H7 (cell line): ENCODE data around the gene THBS2. TPM values are rescaled to one million over a fixed set of nuclear protein-coding genes. Genes with fewer than 3 reads are reported as not detected.
"Not testable (repeated sequence)": the region's sequence is repeated elsewhere in the genome, so short reads cannot be mapped to it uniquely, and the experiment has no call there.

ENCODE experiments used
- DNase-seq: peaks from one replicate; pipeline ENCODE4 v3.0.0; 2012
- H3K27me3 ChIP-seq: 2 replicates; pipeline ENCODE4 v1.6.0; 2011; ENCODE audit warnings: mild to moderate bottlenecking, low read length; ENCODE audit not compliant: control insufficient read depth, insufficient read depth
- H3K36me3 ChIP-seq: replicated peaks from 2 replicates; pipeline ENCODE4 v1.5.1; 2011; ENCODE audit warnings: low read length; ENCODE audit not compliant: control insufficient read depth, insufficient read depth
- H3K4me3 ChIP-seq: 2 replicates; pipeline ENCODE4 v1.5.1; 2011; ENCODE audit warnings: low read depth, mild to moderate bottlenecking, control low read depth, low read length, moderate library complexity; ENCODE audit not compliant: insufficient read depth
- total RNA-seq: library from RNA; depleted of rRNA; stranded (reverse); fragments of >200 nt; shearing (Covaris generic); gene quantifications from 2 replicates; pipeline ENCODE4 v1.2.3, GENCODE V29; 2014

The THBS2 gene
- total RNA-seq, 1 experiment from 2014 or later, result 13.3 TPM

DNA sequence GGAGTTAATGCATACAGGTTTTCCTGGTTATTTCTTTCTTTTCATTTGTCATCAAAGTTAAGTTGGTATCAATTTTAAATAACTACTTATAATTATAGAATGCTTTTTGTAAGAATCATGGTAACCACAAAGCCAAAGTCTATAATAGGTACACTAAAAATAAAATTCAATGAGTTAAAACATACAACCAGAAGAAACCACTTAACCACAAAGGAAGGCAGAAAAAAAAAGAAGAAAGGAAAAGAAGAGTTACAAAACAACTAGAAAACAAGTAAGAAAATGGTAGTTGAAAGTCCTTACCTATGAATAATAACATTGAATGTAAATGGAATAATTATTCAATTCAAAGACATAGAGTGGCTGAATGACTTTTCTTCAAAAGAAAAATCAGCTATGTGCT is 45.6 kb downstream of the THBS2 start:
- no peaks in the 10 kb centered on the region for H3K27me3 ChIP-seq
- DNase-seq, result no peak
- no peak overlapping the region for H3K4me3 ChIP-seq
- H3K36me3 ChIP-seq, result no peaks in the 10 kb centered on the region

DNA sequence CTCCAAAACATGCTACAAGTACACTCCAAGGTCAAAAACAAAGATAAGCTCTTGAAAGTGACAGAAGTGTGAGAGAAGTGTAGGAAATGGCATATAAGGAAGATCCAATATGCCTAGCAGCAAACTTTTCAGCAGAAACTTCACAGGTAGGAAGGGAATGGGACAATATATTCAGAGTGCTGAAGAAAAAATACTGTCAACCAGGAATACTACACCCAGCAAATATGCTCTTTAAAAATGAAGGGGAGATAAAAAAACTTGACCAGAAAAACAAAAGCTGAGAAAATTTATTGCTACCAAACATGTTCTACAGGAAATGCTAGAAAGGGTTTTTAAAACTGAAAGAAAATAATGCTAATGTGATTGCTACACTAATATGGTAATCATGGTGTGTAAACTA is 46.2 kb downstream of the THBS2 start:
- no peak for DNase-seq
- no peaks in the 10 kb centered on the region for H3K36me3 ChIP-seq
- H3K4me3 ChIP-seq, result no peak overlapping the region
- no peaks in the 10 kb centered on the region for H3K27me3 ChIP-seq

DNA sequence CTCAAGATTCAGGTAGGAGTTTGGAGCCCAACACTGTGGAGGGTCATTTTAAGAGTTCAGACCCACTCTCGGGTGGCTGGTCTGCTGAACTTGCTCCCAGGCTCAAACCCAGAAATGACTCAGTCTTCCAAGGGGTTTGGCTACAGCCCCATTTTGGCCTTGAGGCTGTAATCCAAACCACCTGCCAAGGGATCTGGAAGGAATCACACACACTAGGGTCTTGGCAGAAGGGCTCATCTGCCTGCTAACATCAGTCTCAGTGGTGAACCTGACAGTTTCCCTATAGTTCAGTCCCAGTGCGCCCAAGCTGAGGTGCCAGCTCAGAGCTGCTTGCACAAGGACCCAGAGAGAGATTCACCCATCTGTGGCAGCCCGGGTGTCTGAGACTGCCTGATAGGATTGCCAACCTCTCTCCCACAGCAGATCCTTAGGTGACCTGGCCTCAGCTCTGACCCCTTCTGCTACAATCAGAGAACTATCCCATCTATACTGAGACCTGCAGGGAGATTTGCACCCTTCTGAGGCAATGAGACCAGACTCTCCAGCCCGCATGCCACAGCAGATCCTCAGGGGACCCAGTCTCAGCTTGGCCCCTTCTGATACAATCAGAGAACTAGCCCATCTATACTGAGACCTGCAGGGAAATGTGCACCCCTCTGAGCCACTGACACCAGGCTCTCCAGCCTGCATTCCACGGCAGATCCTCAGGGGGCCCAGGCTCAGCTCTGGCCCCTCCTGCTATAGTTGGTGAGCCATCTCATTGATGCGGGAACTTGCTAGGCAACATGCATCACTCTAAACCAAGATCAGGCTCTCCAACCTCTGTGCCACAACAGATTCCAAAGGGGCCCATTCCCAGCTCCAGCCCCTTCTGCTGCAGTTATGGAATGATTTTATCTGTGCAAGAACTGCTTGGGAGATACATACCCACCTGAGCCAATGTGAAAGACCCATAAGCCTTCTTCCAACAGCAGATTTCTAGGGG is 48.2 kb downstream of the THBS2 start:
- peak; percentile 5 for DNase-seq
- Histone ChIP-seq H3K4me3 (no peak overlapping the region), H3K36me3 (no peaks in the 10 kb centered on the region), H3K27me3 (no peaks in the 10 kb centered on the region)

DNA sequence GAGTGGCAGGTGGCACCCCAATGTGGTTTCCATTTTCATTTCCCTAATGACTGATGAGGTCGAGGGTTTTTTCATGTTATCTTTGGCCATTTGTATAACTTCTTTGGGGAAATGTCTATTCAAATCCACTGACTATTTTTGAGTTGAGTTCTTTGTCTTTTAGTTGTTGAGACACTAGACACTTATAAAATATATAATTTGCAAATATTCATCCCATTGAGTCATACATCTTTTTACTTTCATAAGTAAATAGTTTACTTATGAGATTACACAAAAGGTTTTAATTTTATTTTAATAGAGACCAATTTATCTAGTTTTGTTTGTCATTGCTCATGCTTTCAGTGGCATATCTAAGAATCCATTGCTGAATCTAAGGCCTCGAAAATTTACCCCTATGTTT is 49.5 kb downstream of the THBS2 start:
- H3K27me3 ChIP-seq, result no peaks in the 10 kb centered on the region
- no peak for DNase-seq
- no peaks in the 10 kb centered on the region for H3K36me3 ChIP-seq
- no peak overlapping the region for H3K4me3 ChIP-seq

DNA sequence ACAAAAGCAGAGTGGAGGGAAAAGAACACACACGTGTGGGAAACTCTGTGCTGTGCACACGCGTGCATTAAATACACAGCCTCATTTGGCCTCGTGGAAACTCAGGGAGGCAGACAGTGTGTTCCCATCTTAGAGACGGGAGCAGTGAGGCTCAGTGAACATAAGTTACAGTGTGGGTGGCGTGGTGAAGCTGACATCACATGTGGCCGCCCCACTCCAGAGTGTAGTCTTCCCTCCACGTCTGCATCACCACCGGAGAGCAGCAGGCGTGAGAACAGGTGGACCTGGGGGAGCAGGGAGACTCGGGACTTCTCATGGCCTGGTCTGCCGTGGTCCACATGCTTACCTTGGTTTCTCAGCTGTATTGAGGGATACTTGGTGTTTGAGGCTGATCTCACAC is 51.7 kb downstream of the THBS2 start:
- H3K27me3 ChIP-seq, result no peaks in the 10 kb centered on the region
- H3K36me3 ChIP-seq, result no peaks in the 10 kb centered on the region
- DNase-seq, result peak; percentile 4
- no peak overlapping the region for H3K4me3 ChIP-seq

DNA sequence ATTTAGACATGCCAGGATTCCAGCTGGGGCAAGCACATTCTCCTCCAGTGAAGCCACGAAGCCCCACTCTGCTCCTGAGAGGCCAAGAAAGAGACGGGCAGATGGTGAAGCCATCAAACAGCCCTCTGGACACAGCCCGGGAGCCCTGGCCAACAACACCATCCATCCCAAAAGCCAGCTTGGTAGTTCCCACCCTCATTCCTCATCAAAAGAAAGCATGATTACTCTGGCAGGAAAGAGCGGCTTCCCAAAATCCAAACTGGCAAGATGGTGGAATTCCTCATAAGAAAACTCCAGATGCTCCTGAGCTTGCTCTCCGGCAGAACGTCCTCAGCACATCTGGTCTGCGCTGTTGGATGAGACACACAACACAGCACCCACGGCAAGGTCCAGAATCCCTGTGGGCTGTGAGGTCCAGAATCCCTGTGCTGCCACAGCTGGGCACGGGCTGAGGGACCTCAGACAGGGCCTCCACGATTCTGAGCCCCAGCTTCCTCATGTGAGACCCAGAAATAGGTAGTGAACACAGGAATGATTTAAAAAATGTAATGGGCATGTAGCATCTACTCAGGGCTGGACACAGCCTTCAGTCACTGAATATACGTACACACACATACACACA is 52.6 kb downstream of the THBS2 start:
- H3K27me3 ChIP-seq, result no peaks in the 10 kb centered on the region
- no peaks in the 10 kb centered on the region for H3K36me3 ChIP-seq
- DNase-seq, result no peak
- no peak overlapping the region for H3K4me3 ChIP-seq

DNA sequence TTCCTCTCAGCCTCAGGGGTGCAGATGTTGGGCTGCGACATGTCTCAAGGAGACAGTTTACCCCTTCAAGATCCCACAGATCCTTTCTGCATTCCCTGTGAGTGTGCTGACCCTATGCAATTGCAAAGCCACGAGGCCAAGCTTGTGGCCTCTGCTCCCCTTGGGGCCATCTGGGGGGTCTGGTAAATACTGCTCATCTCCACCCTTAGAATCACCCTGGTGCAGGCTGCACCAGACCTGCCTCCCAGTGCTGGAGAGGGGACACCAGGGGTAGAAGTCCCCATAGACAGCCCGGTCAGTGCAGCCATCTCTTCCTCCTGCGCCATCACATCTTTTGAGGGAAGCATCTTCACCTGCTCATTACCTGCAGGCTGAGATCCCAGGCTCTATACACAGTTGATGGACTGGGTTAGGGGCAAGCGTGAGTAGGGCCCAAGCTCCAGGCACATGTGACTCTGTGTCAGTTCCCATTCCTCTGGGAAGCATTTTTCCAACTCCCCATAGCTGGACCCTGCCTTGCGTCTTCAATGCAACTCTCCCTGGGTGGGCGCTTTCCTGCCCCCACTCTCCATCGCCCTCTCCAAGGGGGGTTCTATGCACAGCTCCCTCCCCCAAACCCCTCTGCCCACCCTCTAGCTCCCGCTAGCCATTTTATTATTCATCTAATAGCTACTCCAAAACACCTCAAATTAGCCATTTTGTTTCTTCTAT is 53.9 kb downstream of the THBS2 start:
- H3K27me3 ChIP-seq, result no peaks in the 10 kb centered on the region
- no peak for DNase-seq
- H3K36me3 ChIP-seq, result no peaks in the 10 kb centered on the region
- no peak overlapping the region for H3K4me3 ChIP-seq

DNA sequence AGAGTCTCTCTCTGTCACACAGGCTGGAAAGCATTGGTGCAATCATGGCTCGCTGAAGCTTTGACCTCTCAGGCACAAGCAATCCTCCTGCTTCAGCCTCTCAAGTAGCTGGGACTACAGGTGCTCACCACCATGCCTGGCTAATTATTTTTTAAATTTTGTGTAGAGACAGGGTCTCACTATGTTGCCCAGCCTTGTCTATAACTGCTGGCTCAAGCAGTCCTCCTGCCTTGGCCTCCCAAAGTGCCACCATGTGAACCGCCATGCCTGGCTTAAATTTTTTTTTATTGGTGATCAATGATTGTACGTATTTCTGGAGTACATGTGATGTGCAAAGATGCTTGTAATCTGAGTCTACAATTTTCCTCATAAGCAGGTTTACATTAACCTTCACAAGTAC is 54.8 kb downstream of the THBS2 start:
- Histone ChIP-seq H3K4me3 (no peak overlapping the region), H3K27me3 (no peaks in the 10 kb centered on the region), H3K36me3 (no peaks in the 10 kb centered on the region)
- DNase-seq, result no peak

DNA sequence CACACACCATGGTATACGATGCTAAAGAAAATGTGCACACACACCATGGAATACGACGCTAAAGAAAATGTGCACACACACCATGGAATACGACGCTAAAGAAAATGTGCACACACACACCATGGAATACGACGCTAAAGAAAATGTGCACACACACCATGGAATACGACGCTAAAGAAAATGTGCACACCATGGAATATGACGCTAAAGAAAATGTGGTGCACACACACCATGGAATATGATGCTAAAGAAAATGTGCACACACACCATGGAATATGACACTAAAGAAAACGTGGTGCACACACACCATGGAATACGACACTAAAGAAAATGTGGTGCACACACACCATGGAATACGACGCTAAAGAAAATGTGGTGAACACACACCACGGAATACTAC is 55.7 kb downstream of the THBS2 start:
- not testable (repeated sequence) for DNase-seq, H3K27me3 ChIP-seq, H3K36me3 ChIP-seq, H3K4me3 ChIP-seq

DNA sequence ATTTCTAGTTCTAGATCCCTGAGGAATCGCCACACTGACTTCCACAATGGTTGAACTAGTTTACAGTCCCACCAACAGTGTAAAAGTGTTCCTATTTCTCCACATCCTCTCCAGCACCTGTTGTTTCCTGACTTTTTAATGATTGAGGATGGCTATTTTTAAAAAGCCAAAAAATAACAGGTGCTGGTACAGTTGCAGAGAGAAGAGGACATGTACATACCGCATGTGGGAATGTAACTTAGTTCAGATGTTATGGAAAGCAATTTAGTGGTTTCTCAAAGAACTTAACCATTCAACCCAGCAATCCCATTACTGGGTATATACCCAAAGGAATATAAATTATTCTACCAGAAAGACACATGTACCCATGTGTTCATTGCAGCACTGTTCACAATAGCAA is 57.4 kb downstream of the THBS2 start:
- not testable (repeated sequence) for H3K4me3 ChIP-seq, DNase-seq, H3K36me3 ChIP-seq, H3K27me3 ChIP-seq

DNA sequence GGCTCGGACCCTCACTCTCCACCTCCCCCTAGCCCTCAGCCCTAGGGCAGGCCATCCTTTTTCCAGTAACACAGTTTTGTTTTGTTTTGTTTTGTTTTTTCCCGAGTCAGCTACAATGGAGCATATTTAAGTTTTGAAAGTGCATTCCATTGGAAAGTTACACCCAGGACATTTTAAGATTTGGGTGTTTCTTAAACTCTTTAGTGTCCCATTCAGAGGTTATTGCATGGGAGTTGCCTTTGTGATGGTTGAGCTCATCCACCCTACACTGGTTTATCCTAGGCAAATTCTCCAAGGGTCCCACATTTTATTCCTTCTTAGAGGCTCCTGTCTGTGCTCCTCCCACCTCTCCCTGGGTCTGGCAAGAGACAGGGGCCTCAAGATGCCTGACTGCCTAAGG is 58.9 kb downstream of the THBS2 start:
- no peak for DNase-seq
- no peaks in the 10 kb centered on the region for H3K36me3 ChIP-seq
- H3K27me3 ChIP-seq, result no peaks in the 10 kb centered on the region
- no peak overlapping the region for H3K4me3 ChIP-seq

DNA sequence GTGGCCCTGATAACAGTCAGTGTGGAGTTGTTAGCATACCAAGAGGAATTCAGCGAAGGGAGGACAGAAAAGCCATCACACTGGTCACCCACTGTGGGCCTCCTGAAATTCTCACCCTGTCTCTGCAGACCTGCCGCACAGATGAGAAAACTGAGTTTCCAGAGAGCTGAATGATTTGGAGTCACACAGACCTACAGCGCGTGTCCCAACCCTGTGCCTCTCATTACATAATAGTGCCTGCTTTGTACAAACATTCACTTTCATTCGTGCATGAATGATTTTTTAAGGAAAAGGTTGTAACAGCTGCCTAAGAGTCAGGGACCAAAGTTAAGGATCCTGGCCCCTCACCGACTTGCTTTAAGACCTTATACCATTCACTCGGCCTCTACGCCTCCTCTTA is 62.7 kb downstream of the THBS2 start:
- no peak overlapping the region for H3K4me3 ChIP-seq
- no peaks in the 10 kb centered on the region for H3K36me3 ChIP-seq
- H3K27me3 ChIP-seq, result no peaks in the 10 kb centered on the region
- DNase-seq, result peak; percentile 17

DNA sequence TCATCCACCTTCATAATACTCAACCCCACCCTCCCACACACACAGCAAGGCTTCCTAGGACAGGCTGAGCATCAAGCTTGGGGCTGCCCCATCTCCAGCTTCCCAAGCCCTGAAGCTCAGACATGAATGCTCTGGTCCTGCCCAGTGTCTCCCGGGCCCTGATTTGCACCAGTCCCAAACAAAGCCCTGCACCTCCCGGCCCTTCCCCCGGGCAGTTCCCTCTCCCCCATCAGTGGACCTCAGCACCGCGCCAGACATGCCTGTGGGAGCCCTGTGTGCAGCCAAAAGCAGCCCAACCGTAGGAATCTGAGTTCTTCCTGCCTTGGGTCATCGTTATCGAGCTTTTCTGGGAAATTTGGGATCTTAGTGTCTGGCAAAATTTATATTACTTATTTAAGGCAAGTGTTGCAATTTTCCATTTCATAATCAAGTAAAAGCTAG is 63.5 kb downstream of the THBS2 start:
- Histone ChIP-seq H3K36me3 (no peaks in the 10 kb centered on the region), H3K4me3 (no peak overlapping the region), H3K27me3 (no peaks in the 10 kb centered on the region)
- DNase-seq, result peak; percentile 47

DNA sequence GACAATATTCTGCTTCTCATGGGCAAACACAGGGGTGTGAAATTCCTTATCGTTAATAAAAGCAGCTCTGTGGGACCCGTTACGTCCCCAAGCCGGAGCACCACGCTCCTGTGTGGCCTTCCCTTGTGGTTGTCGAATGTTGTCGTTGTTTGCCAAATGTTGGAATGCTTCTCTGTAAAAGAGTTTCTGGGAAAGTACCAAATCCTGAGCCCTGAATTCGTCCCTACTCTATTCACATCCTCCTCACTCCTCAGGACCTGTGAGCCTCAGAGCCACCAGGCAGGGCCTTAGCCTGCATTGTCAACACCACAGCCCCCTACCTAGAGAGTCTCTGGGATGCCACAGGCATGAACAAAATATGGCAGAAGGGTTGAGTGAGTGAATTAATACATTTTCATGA is 64.0 kb downstream of the THBS2 start:
- Histone ChIP-seq H3K4me3 (no peak overlapping the region), H3K27me3 (no peaks in the 10 kb centered on the region), H3K36me3 (no peaks in the 10 kb centered on the region)
- DNase-seq, result peak; percentile 36

DNA sequence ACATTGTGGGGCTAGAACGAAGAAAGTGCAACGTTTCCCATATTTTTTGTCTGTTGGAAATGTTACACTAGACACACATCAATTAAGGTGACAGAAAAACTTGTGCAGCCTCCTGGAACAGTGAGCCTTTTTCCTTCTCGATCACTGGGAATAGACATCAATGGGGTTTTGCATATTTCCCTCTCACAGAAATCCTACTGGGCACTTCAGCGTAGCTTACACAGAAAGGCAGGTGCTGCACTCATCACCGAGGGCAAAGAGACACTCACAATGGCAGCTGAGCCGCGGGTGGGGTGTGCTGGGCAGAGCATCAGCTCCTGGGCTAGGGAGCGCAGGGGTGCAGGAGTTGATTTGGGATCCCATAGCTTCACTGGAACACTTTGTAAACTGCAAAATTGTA is 64.5 kb downstream of the THBS2 start:
- DNase-seq, result peak; percentile 39

More for the DNA sequence above, 64.5 kb downstream of the THBS2 start:
- no peak overlapping the region for H3K4me3 ChIP-seq
- H3K27me3 ChIP-seq, result no peaks in the 10 kb centered on the region
- no peaks in the 10 kb centered on the region for H3K36me3 ChIP-seq
